Breast epithelium (tissue), 3 donors: ENCODE measurements around the gene C9orf72.

Source experiments
- CTCF ChIP-seq, 3 donors: fragments of 450-650 bp; IDR thresholded peaks; one replicate each; pipeline ENCODE4 v1.5.1; 2016 to 2017; ENCODE audit warnings: antibody characterized with exemption in 3 of 3, mild to moderate bottlenecking in 3 of 3, moderate library complexity in 3 of 3
- POLR2AphosphoS5 ChIP-seq, 3 donors: sonication (generic); formaldehyde crosslinking; IDR thresholded peaks; one replicate each; pipeline ENCODE4 v1.6.1; 2017; ENCODE audit warnings: antibody characterized with exemption in 3 of 3

DNA sequence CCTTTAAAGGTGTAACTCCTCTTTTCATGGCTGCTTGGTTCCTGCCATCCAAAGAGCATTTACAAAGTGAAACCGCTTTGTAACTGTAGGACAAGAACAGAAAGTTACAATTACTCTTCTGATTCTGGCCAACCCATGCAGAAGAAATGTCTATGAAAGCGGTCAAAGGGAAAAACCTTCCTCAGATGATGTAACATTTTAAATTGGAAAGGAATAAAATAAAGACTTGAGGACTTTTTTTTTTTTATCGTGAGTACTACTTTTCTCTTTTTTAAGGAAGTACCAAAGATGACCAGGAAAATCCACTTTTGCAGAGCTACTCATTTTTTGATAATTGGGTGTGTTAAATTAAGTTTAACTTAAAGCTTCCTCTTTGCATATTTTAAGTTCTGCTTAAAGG lies 13.0 kb upstream of the C9orf72 start:
- TF ChIP-seq CTCF (IDR thresholded peaks at IDR 0.05) (no peak), POLR2AphosphoS5 (IDR thresholded peaks at IDR 0.05) (no peak)
